HepG2 (cell line): ENCODE measurements around the gene PCTP. TPM values are rescaled to one million over a fixed set of nuclear protein-coding genes. Genes with fewer than 3 reads are reported as not detected.
A peak's percentile ranks its signal among the peaks of the same experiment; 100 is the strongest.

Source experiments
- ATF6 ChIP-seq: sonication (generic); formaldehyde crosslinking; conservative IDR thresholded peaks from 2 replicates; pipeline ENCODE4 v1.4.0; 2020; ENCODE audit warnings: missing genetic modification reagents
- CBX2 ChIP-seq, 2 experiments: fragments of 200-600 bp in 1 of 2; sonication (generic); formaldehyde crosslinking in 1 of 2; IDR thresholded peaks; 2 replicates each; pipeline versions ENCODE4 v1.7.0 to v1.8.1; 2018 to 2022; ENCODE audit warnings: low read depth in 2 of 2, low read length in 1 of 2, mild to moderate bottlenecking in 1 of 2, missing genetic modification reagents in 1 of 2
- KAT8 ChIP-seq: IDR thresholded peaks from 2 replicates; pipeline ENCODE4 v1.6.1; 2016; ENCODE audit warnings: missing genetic modification reagents, missing compliant biosample characterization
- KIAA2018 ChIP-seq: sonication (generic); formaldehyde crosslinking; IDR thresholded peaks from 2 replicates; pipeline ENCODE4 v1.5.0; 2020; ENCODE audit warnings: mild to moderate bottlenecking, missing genetic modification reagents, borderline replicate concordance
- MAX ChIP-seq: IDR thresholded peaks from 2 replicates; pipeline ENCODE4 v1.6.1; 2012; ENCODE audit warnings: inconsistent platforms
- SIN3A ChIP-seq: IDR thresholded peaks from 2 replicates; pipeline ENCODE4 v1.6.1; 2011; ENCODE audit warnings: low read depth, mild to moderate bottlenecking, control low read depth, low read length, borderline replicate concordance
- STAG1 ChIP-seq: sonication (generic); formaldehyde crosslinking; IDR thresholded peaks from 2 replicates; pipeline ENCODE4 v1.4.0; 2020; ENCODE audit warnings: missing genetic modification reagents
- TFDP1 ChIP-seq: IDR thresholded peaks from 2 replicates; pipeline ENCODE4 v1.6.1; 2016; ENCODE audit warnings: missing compliant biosample characterization, missing genetic modification reagents, borderline replicate concordance
- ZNF589 ChIP-seq: sonication (generic); formaldehyde crosslinking; conservative IDR thresholded peaks from 2 replicates; pipeline ENCODE4 v1.8.0; 2022; ENCODE audit warnings: mild to moderate bottlenecking, moderate library complexity, missing genetic modification reagents
- ZNF878 ChIP-seq: sonication (generic); formaldehyde crosslinking; IDR thresholded peaks from 2 replicates; pipeline ENCODE4 v1.8.1; 2023; ENCODE audit warnings: mild to moderate bottlenecking, missing genetic modification reagents, moderate library complexity
- polyA plus RNA-seq, 8 experiments: library from polyadenylated mRNA; depleted of rRNA in 3 of 8; stranded (reverse) in 7 of 8; unstranded in 1 of 8; fragments of >200 nt; fragmentation: Illumina TruSeq in 4 of 8; extraction: Trizol in 4 of 8; gene quantifications; 2 replicates each; pipeline versions ENCODE4 v1.2.1 to v1.2.3, GENCODE V29; 2011 to 2016; ENCODE audit warnings: low read depth in 4 of 8, missing spikeins in 1 of 8, mixed read lengths in 1 of 8; ENCODE audit not compliant: insufficient read depth in 1 of 8
- total RNA-seq, 5 experiments: library from RNA; depleted of rRNA; stranded (reverse); fragments of >200 nt; fragmentation: Illumina TruSeq; extraction: Trizol; gene quantifications; 2 replicates each; pipeline ENCODE4 v1.2.3, GENCODE V29; 2016; ENCODE audit warnings: low read depth in 1 of 5

Gene PCTP
- total and polyA plus RNA-seq, 2 of the 13 experiments (the other 11 are each of a cell fraction or from before 2014, with no cell fraction given): 37.1 to 50.7 TPM

- TF ChIP-seq KIAA2018 (CRISPR knock-in tag): no peak
- no peak for TF ChIP-seq CBX2 (IDR thresholded peaks at IDR 0.05; ENCODE audit: low read depth, low read length)
- no peak for TF ChIP-seq CBX2 (CRISPR knock-in tag; IDR thresholded peaks at IDR 0.05; ENCODE audit: low read depth)
- TF ChIP-seq ZNF589 (CRISPR knock-in tag): 0 out of 2 replicates have a peak, but pooled peaks have one; percentile 53
- TF ChIP-seq MAX: peak; percentile 55; the same call in 1 of the 2 replicates
- peak; percentile 38; the same call in 1 of the 2 replicates for TF ChIP-seq SIN3A
- TF ChIP-seq ATF6: no peak
- peak; percentile 64; the same call in 1 of the 2 replicates for TF ChIP-seq ZNF878 (CRISPR knock-in tag)
- TF ChIP-seq TFDP1: 0 out of 2 replicates have a peak, but pooled peaks have one; percentile 7
- TF ChIP-seq STAG1 (CRISPR knock-in tag): no peak
- TF ChIP-seq KAT8 (CRISPR knock-in tag): peak; percentile 95
Measured at GRCh38 chr17:55750750-55751657, at the start of gene PCTP (continued).
